ENCODE results near the gene GSDMA. TPM values are rescaled to one million over a fixed set of nuclear protein-coding genes. Genes with fewer than 3 reads are reported as not detected.
A peak's percentile ranks its signal among the peaks of the same experiment; 100 is the strongest.

Gene GSDMA
- total RNA-seq, 2 donors from 2014 or later, result 1.2 TPM; not detected in 1

GRCh38 chr17:39928858-39929645 is 33.8 kb upstream of the GSDMA start:
- Histone ChIP-seq H3K27ac (peak overlapping the region in 1 of 2 donors; percentile 79), H3K36me3 (no peaks in the 10 kb centered on the region), H3K27me3 (replicated peaks; ENCODE audit: insufficient read depth) (no peaks in the 10 kb centered on the region), H3K9me3 (no peaks in the 10 kb centered on the region), H3K4me1 (replicated peaks) (peaks cover 3% of the 10 kb centered on the region), H3K4me3 (no peak overlapping the region)
- intact Hi-C loops (cut with DNase I), result no loop called here
- no peak for TF ChIP-seq POLR2AphosphoS5 (IDR thresholded peaks at IDR 0.05)
- 71% methylated on average over 8 of the region's 8 CpGs for WGBS
- no peak for DNase-seq (ENCODE audit: low spot score)

- no peaks in the 10 kb centered on the region for H3K9me3 ChIP-seq
- TF ChIP-seq, protein P1, sequence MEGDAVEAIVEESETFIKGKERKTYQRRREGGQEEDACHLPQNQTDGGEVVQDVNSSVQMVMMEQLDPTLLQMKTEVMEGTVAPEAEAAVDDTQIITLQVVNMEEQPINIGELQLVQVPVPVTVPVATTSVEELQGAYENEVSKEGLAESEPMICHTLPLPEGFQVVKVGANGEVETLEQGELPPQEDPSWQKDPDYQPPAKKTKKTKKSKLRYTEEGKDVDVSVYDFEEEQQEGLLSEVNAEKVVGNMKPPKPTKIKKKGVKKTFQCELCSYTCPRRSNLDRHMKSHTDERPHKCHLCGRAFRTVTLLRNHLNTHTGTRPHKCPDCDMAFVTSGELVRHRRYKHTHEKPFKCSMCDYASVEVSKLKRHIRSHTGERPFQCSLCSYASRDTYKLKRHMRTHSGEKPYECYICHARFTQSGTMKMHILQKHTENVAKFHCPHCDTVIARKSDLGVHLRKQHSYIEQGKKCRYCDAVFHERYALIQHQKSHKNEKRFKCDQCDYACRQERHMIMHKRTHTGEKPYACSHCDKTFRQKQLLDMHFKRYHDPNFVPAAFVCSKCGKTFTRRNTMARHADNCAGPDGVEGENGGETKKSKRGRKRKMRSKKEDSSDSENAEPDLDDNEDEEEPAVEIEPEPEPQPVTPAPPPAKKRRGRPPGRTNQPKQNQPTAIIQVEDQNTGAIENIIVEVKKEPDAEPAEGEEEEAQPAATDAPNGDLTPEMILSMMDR (IDR thresholded peaks at IDR 0.05), result no peak
- TF ChIP-seq POLR2A (IDR thresholded peaks at IDR 0.05) (no peak), POLR2AphosphoS5 (IDR thresholded peaks at IDR 0.05) (no peak)
- peaks cover 3% of the 10 kb centered on the region for H3K4me1 ChIP-seq (replicated peaks)
- no peaks in the 10 kb centered on the region for H3K27me3 ChIP-seq (replicated peaks; ENCODE audit: insufficient read depth)
- H3K36me3 ChIP-seq, result no peaks in the 10 kb centered on the region
- DNase-seq (ENCODE audit: low spot score), result no peak
- intact Hi-C loops (cut with DNase I), result no loop called here
- no peak overlapping the region for H3K27ac ChIP-seq
- no peak overlapping the region for H3K4me3 ChIP-seq
- WGBS, result 92% methylated on average over 5 of the region's 5 CpGs
These were observed 33.0 kb upstream of the GSDMA start for GRCh38 chr17:39929646-39930407.

DNA sequence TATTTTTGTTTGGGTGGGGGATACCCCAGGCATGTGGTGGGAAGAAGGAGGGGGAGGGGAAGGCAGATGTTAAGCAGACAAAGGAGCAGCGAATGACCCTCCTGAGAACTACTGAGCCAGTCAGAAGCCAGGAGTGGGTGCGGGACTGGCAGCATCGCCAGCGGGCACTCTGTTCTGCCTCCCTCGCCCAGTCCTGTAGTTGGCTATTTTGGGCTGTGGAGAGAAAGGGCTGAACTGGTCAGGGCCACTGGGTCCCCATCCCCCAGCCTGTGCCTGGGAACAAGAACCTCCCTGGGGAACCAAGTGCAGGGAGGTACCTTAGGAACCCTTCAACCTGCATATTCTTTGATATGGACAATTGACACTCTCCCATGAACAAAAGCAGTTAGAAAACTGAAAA is 28.9 kb upstream of the GSDMA start:
- WGBS, result 84% methylated on average over 5 of the region's 5 CpGs
- DNase-seq (ENCODE audit: low spot score), result no peak
- no peak overlapping the region for H3K4me3 ChIP-seq
- peak overlapping the region in 1 of 2 donors; percentile 61 for H3K27ac ChIP-seq
- H3K9me3 ChIP-seq, result no peaks in the 10 kb centered on the region
- H3K36me3 ChIP-seq, result no peaks in the 10 kb centered on the region
- intact Hi-C loops (cut with DNase I), result no loop called here
- TF ChIP-seq, protein P1 (IDR thresholded peaks at IDR 0.05), result no peak
- TF ChIP-seq POLR2A (IDR thresholded peaks at IDR 0.05) (no peak), POLR2AphosphoS5 (IDR thresholded peaks at IDR 0.05) (no peak)
- no peaks in the 10 kb centered on the region for H3K4me1 ChIP-seq (replicated peaks)
- H3K27me3 ChIP-seq (replicated peaks; ENCODE audit: insufficient read depth), result no peaks in the 10 kb centered on the region

GRCh38 chr17:39934324-39934723 is 28.5 kb upstream of the GSDMA start:
- Histone ChIP-seq H3K27ac (peak overlapping the region in 1 of 2 donors; percentile 61), H3K36me3 (no peaks in the 10 kb centered on the region), H3K4me1 (replicated peaks) (no peaks in the 10 kb centered on the region), H3K9me3 (no peaks in the 10 kb centered on the region), H3K4me3 (no peak overlapping the region), H3K27me3 (replicated peaks; ENCODE audit: insufficient read depth) (no peaks in the 10 kb centered on the region)
- no peak for DNase-seq (ENCODE audit: low spot score)
- intact Hi-C loops (cut with DNase I), result no loop called here
- 59% methylated on average over 5 of the region's 5 CpGs for WGBS
- TF ChIP-seq POLR2A (IDR thresholded peaks at IDR 0.05) (no peak), POLR2AphosphoS5 (IDR thresholded peaks at IDR 0.05) (no peak)
- TF ChIP-seq, protein P1 (IDR thresholded peaks at IDR 0.05), result no peak

GRCh38 chr17:39935909-39936308 is 26.9 kb upstream of the GSDMA start:
- H3K4me3 ChIP-seq, result no peak overlapping the region
- H3K27me3 ChIP-seq (replicated peaks; ENCODE audit: insufficient read depth), result no peaks in the 10 kb centered on the region
- no peak for TF ChIP-seq POLR2A (IDR thresholded peaks at IDR 0.05)
- no peaks in the 10 kb centered on the region for H3K9me3 ChIP-seq
- H3K36me3 ChIP-seq, result no peaks in the 10 kb centered on the region
- intact Hi-C loops (cut with DNase I), result no loop called here
- no peak overlapping the region for H3K27ac ChIP-seq
- H3K4me1 ChIP-seq (replicated peaks), result no peaks in the 10 kb centered on the region
- 67% methylated on average over 3 of the region's 3 CpGs for WGBS
- no peak for DNase-seq (ENCODE audit: low spot score)
